ENCODE data around the gene NUP205.

The NUP205 gene

GRCh38 chr7:135519871-135520270, 37.8 kb upstream of the NUP205 start:
- no peak for TF ChIP-seq CTCF (IDR thresholded peaks at IDR 0.05)

GRCh38 chr7:135522509-135522908, 35.2 kb upstream of the NUP205 start:
- Histone ChIP-seq H3K36me3 (no peaks in the 10 kb centered on the region), H3K27ac (no peak overlapping the region), H3K4me1 (no peaks in the 10 kb centered on the region), H3K27me3 (no peaks in the 10 kb centered on the region), H3K9me3 (peaks cover 0 to 4% (median 0%) of the 10 kb centered on the region in 3 donors), H3K4me3 (no peak overlapping the region)
- TF ChIP-seq CTCF (IDR thresholded peaks at IDR 0.05), result no peak
- DNase-seq, result no peak
- intact Hi-C loops (cut with DNase I; ENCODE audit: low total_unique reads), result no loop called here

More at GRCh38 chr7:135519871-135520270, 37.8 kb upstream of the NUP205 start:
- Histone ChIP-seq H3K4me1 (no peaks in the 10 kb centered on the region), H3K27me3 (no peaks in the 10 kb centered on the region), H3K36me3 (no peaks in the 10 kb centered on the region), H3K4me3 (no peak overlapping the region), H3K9me3 (peaks cover 0 to 4% (median 0%) of the 10 kb centered on the region in 3 donors), H3K27ac (no peak overlapping the region)
- no peak for DNase-seq
- intact Hi-C loops (cut with DNase I; ENCODE audit: low total_unique reads), result no loop called here

- no peak for TF ChIP-seq CTCF (IDR thresholded peaks at IDR 0.05)
- Histone ChIP-seq H3K4me1 (no peaks in the 10 kb centered on the region), H3K9me3 (peaks cover 0 to 4% (median 0%) of the 10 kb centered on the region in 3 donors), H3K4me3 (no peak overlapping the region), H3K36me3 (no peaks in the 10 kb centered on the region), H3K27ac (no peak overlapping the region), H3K27me3 (no peaks in the 10 kb centered on the region)
- no peak for DNase-seq
- intact Hi-C loops (cut with DNase I; ENCODE audit: low total_unique reads), result no loop called here
These were observed 34.6 kb upstream of the NUP205 start for GRCh38 chr7:135523146-135523545.

- no peak for TF ChIP-seq CTCF (IDR thresholded peaks at IDR 0.05)
- H3K27me3 ChIP-seq, result no peaks in the 10 kb centered on the region
- H3K9me3 ChIP-seq, result peaks cover 0 to 4% (median 0%) of the 10 kb centered on the region in 3 donors
- intact Hi-C loops (cut with DNase I; ENCODE audit: low total_unique reads), result no loop called here
- H3K4me1 ChIP-seq, result no peaks in the 10 kb centered on the region
- no peak overlapping the region for H3K4me3 ChIP-seq
- DNase-seq, result no peak
- no peak overlapping the region for H3K27ac ChIP-seq
- H3K36me3 ChIP-seq, result no peaks in the 10 kb centered on the region
These were observed 32.3 kb upstream of the NUP205 start for GRCh38 chr7:135525426-135525825.

- Histone ChIP-seq H3K27ac (no peak overlapping the region), H3K36me3 (no peaks in the 10 kb centered on the region), H3K4me1 (no peaks in the 10 kb centered on the region), H3K27me3 (no peaks in the 10 kb centered on the region), H3K4me3 (no peak overlapping the region), H3K9me3 (peaks cover 0 to 4% (median 0%) of the 10 kb centered on the region in 3 donors)
- intact Hi-C loops (cut with DNase I; ENCODE audit: low total_unique reads), result no loop called here
- no peak for DNase-seq
- no peak for TF ChIP-seq CTCF (IDR thresholded peaks at IDR 0.05)
These were observed 30.7 kb upstream of the NUP205 start for GRCh38 chr7:135527025-135527424.

- no peak for TF ChIP-seq CTCF (IDR thresholded peaks at IDR 0.05)
- H3K27me3 ChIP-seq, result no peaks in the 10 kb centered on the region
- H3K4me1 ChIP-seq, result no peaks in the 10 kb centered on the region
- H3K27ac ChIP-seq, result no peak overlapping the region
- H3K4me3 ChIP-seq, result no peak overlapping the region
- no peaks in the 10 kb centered on the region for H3K36me3 ChIP-seq
- no peaks in the 10 kb centered on the region for H3K9me3 ChIP-seq
- no peak for DNase-seq
- intact Hi-C loops (cut with DNase I; ENCODE audit: low total_unique reads), result no loop called here
These were observed 21.6 kb upstream of the NUP205 start for GRCh38 chr7:135536150-135536549.

Measured in tibial artery (tissue), 4 donors.